Measurements from ENCODE around the gene ZNF619. TPM values are rescaled to one million over a fixed set of nuclear protein-coding genes. Genes with fewer than 3 reads are reported as not detected.
A peak's percentile ranks its signal among the peaks of the same experiment; 100 is the strongest.

The ZNF619 gene
- total RNA-seq = 10 to 100 TPM; 10.5 to 10.6 TPM

DNA sequence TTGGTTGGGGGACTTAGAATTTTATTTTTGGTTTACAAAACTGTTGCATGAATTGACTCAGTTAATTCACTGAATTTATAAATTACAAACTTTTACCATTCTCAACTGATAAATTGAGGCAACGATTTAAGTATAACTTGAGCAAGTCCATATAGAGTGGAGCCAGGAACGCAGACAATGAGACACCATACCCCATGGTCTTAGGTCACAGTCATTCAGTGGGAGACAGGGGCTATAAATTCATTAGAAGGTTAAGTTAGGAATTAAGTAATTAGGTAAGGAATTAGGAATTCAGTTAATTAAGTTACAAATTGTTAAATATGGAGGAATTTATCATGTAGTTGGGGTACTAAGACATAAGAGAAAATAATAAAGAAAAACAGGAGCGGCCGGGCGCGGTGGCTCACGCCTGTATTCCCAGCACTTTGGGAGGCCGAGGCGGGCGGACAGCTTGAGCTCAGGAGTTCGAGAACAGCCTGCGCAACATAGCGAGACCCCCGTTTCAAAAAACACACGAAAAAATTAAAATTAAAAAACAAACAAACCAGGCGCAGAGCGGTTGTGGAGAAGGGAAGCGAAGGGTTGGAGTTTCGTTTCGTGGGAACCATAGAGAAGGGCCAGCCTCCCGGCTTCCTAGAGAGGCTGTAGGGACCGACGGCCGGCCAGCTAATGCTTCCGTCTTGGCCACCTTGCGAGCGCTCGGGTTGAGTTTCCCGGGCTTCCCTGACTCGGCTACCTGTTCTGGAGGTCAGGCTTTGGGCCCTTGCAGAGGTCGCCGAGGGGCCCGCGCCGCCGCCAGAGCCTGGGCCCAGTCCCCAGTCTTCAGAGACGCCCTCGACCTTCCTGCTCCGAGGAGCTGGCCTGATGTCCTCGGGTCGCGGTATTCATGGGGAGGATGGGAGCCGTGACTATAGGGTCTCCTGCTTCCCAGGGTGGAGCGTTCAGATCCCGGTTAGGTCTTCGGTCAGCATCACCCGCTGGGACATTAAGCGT, at the start of gene ZNF619:
Gene ZNF619, plus strand, starts transcription at position 645 of the 993 bp plus-strand sequence. CDS start 858 bp downstream, outside the sequence.
- Mint-ChIP-seq H3K27me3 (no peaks in the 10 kb centered on the region), H3K9me3 (no peaks in the 10 kb centered on the region), H3K4me1 (peaks cover 25% of the 10 kb centered on the region), H3K36me3 (ENCODE audit: low read depth) (peaks cover 22% of the 10 kb centered on the region), H3K27ac (peak within 1 kb of the TSS; percentile 63), H3K4me3 (peak within 1 kb of the TSS; percentile 81)
- DNase-seq = peak; percentile 66
- ChIA-PET CTCF (interaction anchor here (1.2 to 1.4 kb wide), 3 partner anchors 12 to 29 kb away, joined by 3 to 4 read pairs (median 4); partner anchors contain the start of gene ZNF620), POLR2A (interaction anchor here (0.6 to 3.3 kb wide), 7 partner anchors 13 to 48 kb away, joined by 3 to 24 read pairs (median 12); partner anchors contain the start of genes RPL14, ZNF620 and ZNF621)

DNA sequence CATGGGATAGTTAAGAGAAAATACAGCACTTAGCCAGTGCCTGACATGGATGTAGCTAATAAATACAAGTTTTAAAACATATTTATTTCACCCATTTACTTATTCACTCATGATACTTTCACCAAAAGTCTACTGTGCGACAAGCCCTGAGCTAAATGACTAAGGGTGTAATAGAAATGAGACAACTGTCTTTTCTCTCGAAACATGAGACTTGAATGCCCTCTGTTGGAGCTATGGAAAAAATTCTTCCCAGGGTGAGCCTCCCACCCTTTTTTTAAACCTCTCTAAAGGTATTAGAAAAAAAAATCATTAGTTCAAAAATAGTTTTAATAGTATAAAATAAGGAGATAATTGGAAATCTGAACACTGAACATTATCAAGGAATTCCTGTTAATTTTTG, 44.1 kb upstream of the ZNF619 start:
- Mint-ChIP-seq H3K9me3 (no peaks in the 10 kb centered on the region), H3K27ac (no peak overlapping the region), H3K36me3 (ENCODE audit: low read depth) (no peaks in the 10 kb centered on the region), H3K4me3 (no peak overlapping the region), H3K27me3 (no peaks in the 10 kb centered on the region), H3K4me1 (no peaks in the 10 kb centered on the region)
- CTCF ChIA-PET = no interaction called here
- POLR2A ChIA-PET = no interaction called here
- no peak for DNase-seq

DNA sequence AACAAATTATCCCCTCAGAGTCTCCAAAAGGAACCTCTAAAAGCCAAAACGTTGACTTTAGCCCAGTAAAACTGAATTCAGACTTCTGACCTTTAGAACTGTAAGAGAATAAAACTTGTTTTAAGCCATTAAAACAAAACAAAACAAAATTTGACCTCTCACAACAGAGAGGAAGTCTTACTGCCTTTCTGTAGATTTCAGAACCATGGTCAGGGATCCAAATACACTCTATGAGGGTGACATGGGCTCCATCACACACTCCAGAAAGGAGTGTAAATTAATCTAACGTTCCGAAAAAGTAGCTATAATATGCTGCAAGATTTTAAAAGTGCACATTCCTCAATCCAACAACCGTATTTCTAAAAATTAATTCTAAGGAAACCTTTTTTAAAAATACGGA, 39.0 kb upstream of the ZNF619 start:
- H3K9me3 Mint-ChIP-seq = peaks cover 2% of the 10 kb centered on the region
- H3K4me1 Mint-ChIP-seq = no peaks in the 10 kb centered on the region
- ChIA-PET POLR2A (interaction anchor here (1.0 kb wide), 1 partner anchor 14 kb away, joined by 6 read pairs; no protein-coding TSS in a partner anchor), CTCF (no interaction called here)
- DNase-seq = no peak
- H3K27ac Mint-ChIP-seq = no peak overlapping the region
- H3K36me3 Mint-ChIP-seq (ENCODE audit: low read depth) = no peaks in the 10 kb centered on the region
- H3K4me3 Mint-ChIP-seq = no peak overlapping the region
- H3K27me3 Mint-ChIP-seq = no peaks in the 10 kb centered on the region

GRCh38 chr3:40445062-40445461, 31.9 kb upstream of the ZNF619 start:
- no peak for DNase-seq
- ChIA-PET POLR2A (no interaction called here), CTCF (no interaction called here)
- Mint-ChIP-seq H3K36me3 (ENCODE audit: low read depth) (no peaks in the 10 kb centered on the region), H3K9me3 (peaks cover 2% of the 10 kb centered on the region), H3K4me1 (no peaks in the 10 kb centered on the region), H3K27me3 (no peaks in the 10 kb centered on the region), H3K4me3 (no peak overlapping the region), H3K27ac (no peak overlapping the region)

DNA sequence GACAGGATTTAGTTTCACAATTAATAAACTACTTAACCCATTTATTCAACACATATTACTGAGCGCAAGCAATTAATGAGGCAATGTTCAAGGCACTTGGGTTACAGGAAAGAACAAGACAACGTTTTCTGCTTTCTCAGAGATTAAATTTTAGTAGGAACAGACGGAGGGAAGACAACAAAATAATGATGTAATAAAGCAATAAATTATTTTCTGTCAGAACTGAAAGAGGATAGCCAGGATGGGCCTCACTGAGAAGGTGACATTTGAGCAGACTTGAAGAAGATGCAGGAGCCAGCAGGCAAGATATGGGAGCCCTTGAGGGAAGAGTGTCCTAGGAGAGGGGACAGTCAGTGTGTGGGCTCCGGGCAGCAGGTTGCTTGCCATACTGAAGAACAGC, 31.0 kb upstream of the ZNF619 start:
- no peak for DNase-seq
- CTCF ChIA-PET = no interaction called here
- POLR2A ChIA-PET = no interaction called here
- H3K36me3 Mint-ChIP-seq (ENCODE audit: low read depth) = no peaks in the 10 kb centered on the region
- H3K9me3 Mint-ChIP-seq = no peaks in the 10 kb centered on the region
- no peak overlapping the region for H3K27ac Mint-ChIP-seq
- H3K27me3 Mint-ChIP-seq = no peaks in the 10 kb centered on the region
- peaks cover 2% of the 10 kb centered on the region for H3K4me1 Mint-ChIP-seq
- H3K4me3 Mint-ChIP-seq = no peak overlapping the region

GRCh38 chr3:40450438-40450837, 26.5 kb upstream of the ZNF619 start:
- CTCF ChIA-PET = interaction anchor here (0.9 kb wide), 1 partner anchor 259 kb away, joined by 3 read pairs; no protein-coding TSS in a partner anchor
- POLR2A ChIA-PET = no interaction called here

GRCh38 chr3:40451551-40451950, 25.4 kb upstream of the ZNF619 start:
- no peaks in the 10 kb centered on the region for H3K9me3 Mint-ChIP-seq
- no peaks in the 10 kb centered on the region for H3K36me3 Mint-ChIP-seq (ENCODE audit: low read depth)
- ChIA-PET CTCF (interaction anchor here (0.9 to 2.6 kb wide), 2 partner anchors 125 to 260 kb away, joined by 3 to 6 read pairs; no protein-coding TSS in a partner anchor), POLR2A (interaction anchor here (0.7 to 3.1 kb wide), 6 partner anchors 9 to 143 kb away, joined by 3 to 46 read pairs (median 5); partner anchors contain the start of genes EIF1B and ZNF621)
- DNase-seq = no peak
- H3K27ac Mint-ChIP-seq = peak overlapping the region; percentile 93
- no peaks in the 10 kb centered on the region for H3K27me3 Mint-ChIP-seq
- peaks cover 42% of the 10 kb centered on the region for H3K4me1 Mint-ChIP-seq
- peak overlapping the region; percentile 86 for H3K4me3 Mint-ChIP-seq

More at GRCh38 chr3:40450438-40450837, 26.5 kb upstream of the ZNF619 start:
- no peak overlapping the region for H3K27ac Mint-ChIP-seq
- no peaks in the 10 kb centered on the region for H3K9me3 Mint-ChIP-seq
- no peaks in the 10 kb centered on the region for H3K27me3 Mint-ChIP-seq
- DNase-seq = no peak
- no peak overlapping the region for H3K4me3 Mint-ChIP-seq
- no peaks in the 10 kb centered on the region for H3K36me3 Mint-ChIP-seq (ENCODE audit: low read depth)
- peaks cover 33% of the 10 kb centered on the region for H3K4me1 Mint-ChIP-seq

- no peak for DNase-seq
- Mint-ChIP-seq H3K9me3 (no peaks in the 10 kb centered on the region), H3K4me3 (peak overlapping the region; percentile 86), H3K36me3 (ENCODE audit: low read depth) (peaks cover 1% of the 10 kb centered on the region), H3K27me3 (no peaks in the 10 kb centered on the region), H3K27ac (peak overlapping the region; percentile 93), H3K4me1 (peaks cover 46% of the 10 kb centered on the region)
- CTCF ChIA-PET = interaction anchor here (0.5 to 2.6 kb wide), 4 partner anchors 73 to 1595 kb away, joined by 3 to 6 read pairs (median 4); no protein-coding TSS in a partner anchor
- POLR2A ChIA-PET = interaction anchor here (0.7 to 3.5 kb wide), 11 partner anchors 9 to 748 kb away, joined by 3 to 46 read pairs (median 6); partner anchors contain the start of genes CTNNB1, EIF1B, ENTPD3 and ZNF619
Observed at GRCh38 chr3:40452057-40452456, 24.9 kb upstream of the ZNF619 start.

DNA sequence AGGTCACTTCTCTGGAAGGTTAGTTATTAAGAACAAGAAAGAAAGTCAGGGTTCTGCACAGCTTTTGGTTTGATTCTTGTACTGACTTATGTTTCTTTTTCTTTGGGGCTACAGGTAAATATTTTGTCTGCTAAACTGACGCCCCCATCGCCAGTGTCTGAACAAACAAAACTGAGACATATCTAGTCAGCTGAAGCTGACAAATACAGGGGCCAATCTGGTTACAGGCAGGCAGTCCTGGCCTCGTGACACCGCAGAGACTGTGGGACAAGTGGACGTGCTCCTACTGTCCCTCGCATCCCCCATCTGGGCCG, 24.4 kb upstream of the ZNF619 start:
- no peaks in the 10 kb centered on the region for H3K9me3 Mint-ChIP-seq
- peak overlapping the region; percentile 93 for H3K27ac Mint-ChIP-seq
- peaks cover 46% of the 10 kb centered on the region for H3K4me1 Mint-ChIP-seq
- H3K36me3 Mint-ChIP-seq (ENCODE audit: low read depth) = peaks cover 3% of the 10 kb centered on the region
- DNase-seq = no peak
- ChIA-PET POLR2A (interaction anchor here (0.7 to 3.5 kb wide), 12 partner anchors 9 to 747 kb away, joined by 3 to 46 read pairs (median 6); partner anchors contain the start of genes CTNNB1, EIF1B, ENTPD3 and ZNF619), CTCF (interaction anchor here (0.5 to 2.6 kb wide), 4 partner anchors 73 to 1594 kb away, joined by 3 to 6 read pairs (median 4); no protein-coding TSS in a partner anchor)
- no peaks in the 10 kb centered on the region for H3K27me3 Mint-ChIP-seq
- peak overlapping the region; percentile 86 for H3K4me3 Mint-ChIP-seq

GRCh38 chr3:40452876-40453730, 23.8 kb upstream of the ZNF619 start:
- Mint-ChIP-seq H3K4me3 (peak overlapping the region; percentile 86), H3K36me3 (ENCODE audit: low read depth) (peaks cover 9% of the 10 kb centered on the region), H3K9me3 (no peaks in the 10 kb centered on the region), H3K4me1 (peaks cover 50% of the 10 kb centered on the region), H3K27me3 (no peaks in the 10 kb centered on the region), H3K27ac (peak overlapping the region; percentile 93)
- CTCF ChIA-PET = interaction anchor here (0.7 to 2.6 kb wide), 4 partner anchors 71 to 260 kb away, joined by 3 to 6 read pairs (median 4); no protein-coding TSS in a partner anchor
- DNase-seq = peak; percentile 97
- POLR2A ChIA-PET = interaction anchor here (0.8 to 3.5 kb wide), 12 partner anchors 8 to 747 kb away, joined by 3 to 46 read pairs (median 6); partner anchors contain the start of genes CTNNB1, EIF1B, ENTPD3 and ZNF619

- CTCF ChIA-PET = interaction anchor here (1.0 to 2.6 kb wide), 3 partner anchors 10 to 127 kb away, joined by 3 to 6 read pairs (median 4); no protein-coding TSS in a partner anchor
- H3K4me3 Mint-ChIP-seq = peak overlapping the region; percentile 86
Observed at GRCh38 chr3:40453933-40454332, 23.0 kb upstream of the ZNF619 start.

DNA sequence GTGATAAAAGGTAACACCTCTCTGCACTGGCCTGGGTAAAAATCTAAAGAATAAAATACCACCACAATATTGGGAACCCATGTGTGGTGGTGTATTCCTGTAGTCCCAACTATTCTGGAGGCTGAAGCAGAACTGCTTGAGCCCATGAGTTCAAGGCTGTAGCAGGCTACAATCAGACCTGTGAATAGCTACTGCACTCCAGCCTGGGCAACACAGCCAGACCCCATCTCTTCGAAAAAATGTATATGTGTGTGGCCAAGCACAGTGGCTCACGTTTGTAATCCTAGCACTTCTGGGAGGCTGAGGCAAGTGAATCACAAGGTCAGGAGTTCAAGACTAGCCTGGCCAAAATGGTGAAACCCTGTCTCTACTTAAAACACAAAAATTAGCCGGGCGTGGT, 21.6 kb upstream of the ZNF619 start:
- POLR2A ChIA-PET = interaction anchor here (3.5 kb wide), 1 partner anchor 9 kb away, joined by 19 read pairs; no protein-coding TSS in a partner anchor
- Mint-ChIP-seq H3K4me3 (peak overlapping the region; percentile 80), H3K27me3 (no peaks in the 10 kb centered on the region), H3K9me3 (no peaks in the 10 kb centered on the region), H3K4me1 (peaks cover 68% of the 10 kb centered on the region), H3K36me3 (ENCODE audit: low read depth) (peaks cover 31% of the 10 kb centered on the region), H3K27ac (no peak overlapping the region)
- CTCF ChIA-PET = no interaction called here
- no peak for DNase-seq

More at GRCh38 chr3:40453933-40454332, 23.0 kb upstream of the ZNF619 start:
- Mint-ChIP-seq H3K36me3 (ENCODE audit: low read depth) (peaks cover 17% of the 10 kb centered on the region), H3K4me1 (peaks cover 58% of the 10 kb centered on the region), H3K27ac (no peak overlapping the region), H3K9me3 (no peaks in the 10 kb centered on the region), H3K27me3 (no peaks in the 10 kb centered on the region)
- DNase-seq = no peak
- POLR2A ChIA-PET = interaction anchor here (0.8 to 3.5 kb wide), 8 partner anchors 11 to 746 kb away, joined by 3 to 46 read pairs (median 12); partner anchors contain the start of genes CTNNB1, EIF1B, ZNF619 and ZNF620

Data from activated CD4-positive, alpha-beta memory T cell treated with anti-CD3 and anti-CD28 coated beads, Interleukin-2, amount 10 ng/mL, durations not matched to agents 7 days and 5 days (primary cell).